HG03039 (cell line): ENCODE results near the gene ATXN7L2.
"Not testable (repeated sequence)": the region's sequence is repeated elsewhere in the genome, so short reads cannot be mapped to it uniquely, and the experiment has no call there.

Experiments used
- ATAC-seq: cut with Tn5 transposase; IDR thresholded peaks from one replicate; pipeline ENCODE4 v1.9.1; 2021; ENCODE audit warnings: mild to moderate bottlenecking, moderate library complexity; ENCODE audit not compliant: unreplicated experiment

The ATXN7L2 gene

DNA sequence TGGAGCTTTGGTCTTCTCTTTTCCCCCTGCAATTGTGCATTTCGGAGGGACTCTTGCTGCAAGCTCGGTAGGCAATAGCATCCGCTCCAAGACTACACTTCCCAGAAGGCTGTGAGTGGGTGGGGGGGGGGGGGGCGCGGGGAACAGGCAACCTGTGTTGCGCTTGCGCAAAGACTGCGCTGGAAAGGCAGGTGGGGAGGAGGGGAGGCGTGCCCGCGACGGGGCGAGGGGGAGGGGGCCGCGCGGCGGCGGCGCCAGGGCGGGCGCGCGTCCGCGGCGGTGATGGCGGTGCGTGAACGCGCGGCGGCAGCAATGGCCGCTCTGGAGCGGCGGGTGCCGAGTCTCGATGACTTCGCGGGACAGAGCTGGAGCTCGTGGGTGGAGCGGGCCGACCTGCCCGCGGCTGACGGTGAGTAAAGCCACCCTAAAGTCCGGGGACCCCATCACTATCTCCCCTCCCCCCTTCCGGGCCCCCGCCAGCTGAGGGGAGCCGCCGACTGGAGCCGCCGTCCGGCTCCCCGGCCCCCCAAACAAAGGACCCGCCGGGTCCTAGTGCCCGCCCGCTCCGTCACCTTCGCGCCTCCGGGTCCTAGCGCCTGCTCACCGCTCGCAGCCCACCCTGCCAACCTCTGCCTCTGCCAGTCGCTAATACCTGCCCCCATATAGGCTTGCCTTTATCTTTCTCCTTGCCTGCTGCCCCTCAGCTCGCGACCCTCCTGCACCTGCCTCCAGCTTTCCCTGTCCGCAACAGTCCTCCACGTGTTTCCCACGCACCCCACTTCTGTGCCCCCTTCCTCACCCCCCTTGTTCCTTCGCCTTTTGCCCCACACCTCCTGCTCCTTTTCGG, at the start of gene ATXN7L2:
ATXN7L2 (plus strand) TSS at position 234 of the 847 bp plus-strand sequence; CDS start at position 283, 49 bp downstream.
- peak; percentile 72 for ATAC-seq

- no peak for ATAC-seq
These were observed 49.2 kb upstream of the ATXN7L2 start for GRCh38 chr1:109434484-109434883.

DNA sequence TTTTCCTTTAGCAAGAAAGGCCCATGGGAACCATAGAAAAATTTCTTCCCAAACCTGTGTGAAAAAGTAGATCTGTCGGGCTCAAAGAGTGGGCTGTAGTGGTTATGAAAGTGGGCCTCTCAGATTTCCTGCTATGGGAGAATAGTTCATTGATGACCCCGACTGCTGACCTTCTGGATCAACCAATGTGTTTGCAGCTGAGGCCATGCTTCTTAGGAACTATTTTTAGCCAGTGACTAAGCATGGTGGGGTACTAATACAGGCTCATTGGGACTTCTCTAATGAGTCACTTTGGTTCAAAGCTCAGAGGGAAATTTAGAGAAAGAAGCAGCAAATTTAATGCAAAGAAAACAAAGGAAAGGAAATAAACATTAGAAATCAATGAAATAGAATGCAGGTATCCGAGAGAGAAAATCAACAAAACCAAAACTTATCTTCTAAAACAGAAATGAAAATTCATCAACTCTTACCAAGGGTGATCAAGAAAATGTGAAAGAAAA, 44.9 kb upstream of the ATXN7L2 start:
- no peak for ATAC-seq

DNA sequence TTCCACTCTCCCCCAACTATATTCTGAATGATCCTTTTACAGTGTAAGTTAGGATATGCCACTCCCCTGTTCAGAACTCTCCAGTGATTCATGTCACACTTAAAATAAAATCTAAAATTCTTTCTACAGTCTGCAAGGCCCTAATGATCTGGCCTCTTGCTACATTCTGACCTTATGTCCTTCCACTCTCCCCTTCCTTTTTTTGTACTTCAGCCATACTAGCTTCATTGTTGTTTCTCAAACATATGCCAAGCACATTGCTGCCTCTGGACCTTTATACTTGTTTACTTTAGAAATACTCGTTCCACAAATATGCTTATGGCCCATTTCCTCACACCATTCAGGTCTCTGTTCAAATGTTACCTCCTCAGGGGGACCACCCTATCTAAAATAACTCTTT, 42.6 kb upstream of the ATXN7L2 start:
- ATAC-seq: no peak

GRCh38 chr1:109443476-109443875, 40.2 kb upstream of the ATXN7L2 start:
- ATAC-seq: no peak

DNA sequence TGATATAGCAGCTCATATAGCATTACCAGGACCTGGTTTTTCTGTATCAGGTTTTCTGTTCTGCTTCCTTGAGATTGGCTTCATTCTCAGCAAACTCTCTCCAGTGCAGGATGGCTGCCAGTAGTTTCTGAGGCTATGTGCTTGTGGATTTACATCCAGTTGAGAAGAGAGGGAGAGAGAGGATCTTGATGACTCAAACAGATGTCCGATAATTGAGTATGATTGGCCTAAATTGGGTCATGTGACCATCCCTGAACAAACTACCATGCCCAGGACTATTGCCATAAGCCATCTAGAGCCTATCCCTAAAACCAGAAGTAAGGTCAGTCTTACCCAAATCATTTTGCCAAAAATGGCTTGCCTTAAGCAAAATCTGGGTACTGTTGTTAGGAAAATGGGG, 39.4 kb upstream of the ATXN7L2 start:
- ATAC-seq: no peak

DNA sequence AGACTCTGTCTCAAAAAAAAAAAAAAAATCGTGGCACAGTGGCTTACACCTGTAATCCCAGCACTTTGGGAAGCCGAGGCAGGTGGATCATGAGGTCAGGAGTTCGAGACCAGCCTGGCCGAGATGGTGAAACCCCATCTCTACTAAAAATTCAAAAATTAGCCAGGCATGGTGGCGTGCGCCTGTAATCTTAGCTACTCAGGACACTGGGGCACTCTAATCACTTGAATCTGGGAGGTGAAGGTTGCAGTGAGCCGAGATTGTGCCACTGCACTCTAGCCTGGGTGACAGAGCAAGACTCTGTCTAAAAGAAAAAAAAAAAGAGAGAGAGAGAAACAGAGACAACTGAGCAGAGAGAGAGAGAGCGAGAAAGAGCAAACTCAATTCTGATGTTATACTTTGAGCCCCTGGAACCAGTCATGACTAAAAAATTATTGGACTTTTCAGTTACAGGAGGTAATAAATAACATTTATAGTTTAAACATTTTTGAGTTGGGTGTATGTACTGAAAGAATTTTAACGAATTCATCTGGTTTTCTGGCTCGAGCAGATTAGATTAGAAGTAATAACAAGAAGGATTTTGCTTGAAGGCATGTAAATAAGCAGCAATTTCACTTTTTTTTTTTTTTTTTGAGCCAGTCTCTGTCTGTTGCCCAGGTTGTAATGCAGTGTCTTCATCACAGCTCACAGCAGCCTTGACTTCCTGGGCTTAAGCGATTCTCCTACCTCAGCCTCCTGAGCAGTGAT, 37.6 kb upstream of the ATXN7L2 start:
- ATAC-seq: not testable (repeated sequence)

GRCh38 chr1:109447524-109447923, 36.2 kb upstream of the ATXN7L2 start:
- no peak for ATAC-seq

DNA sequence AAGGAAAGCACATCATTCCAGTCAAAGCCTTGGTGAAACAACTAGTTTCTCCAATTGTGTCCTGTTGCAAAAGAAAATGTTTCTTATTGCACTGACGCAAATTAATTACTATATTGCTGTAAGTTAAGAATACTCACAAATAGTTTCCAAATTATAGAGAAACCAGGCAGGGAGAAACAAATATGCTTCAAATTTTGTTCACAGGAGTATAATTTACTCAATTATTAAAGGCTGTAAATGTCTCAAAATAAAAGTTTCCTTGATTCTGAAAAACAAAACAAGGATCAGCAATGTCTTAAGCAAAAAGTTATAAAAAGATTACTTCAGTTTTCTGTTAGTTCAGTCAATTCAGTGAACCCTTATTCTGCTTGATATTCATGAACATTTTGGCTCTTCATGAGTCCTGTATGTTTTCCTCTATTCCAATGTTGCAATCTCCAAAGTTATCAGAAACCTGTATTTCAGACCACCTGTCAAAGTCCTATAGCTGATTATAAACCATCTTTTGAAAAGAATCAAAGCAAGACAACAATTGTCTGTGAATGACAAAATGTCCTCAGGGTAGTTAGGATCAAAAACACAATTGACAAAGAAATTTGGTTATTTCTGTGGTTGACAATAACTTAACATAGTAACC, 29.1 kb upstream of the ATXN7L2 start:
- no peak for ATAC-seq

- ATAC-seq: no peak
These were observed 25.9 kb upstream of the ATXN7L2 start for GRCh38 chr1:109457819-109458218.

DNA sequence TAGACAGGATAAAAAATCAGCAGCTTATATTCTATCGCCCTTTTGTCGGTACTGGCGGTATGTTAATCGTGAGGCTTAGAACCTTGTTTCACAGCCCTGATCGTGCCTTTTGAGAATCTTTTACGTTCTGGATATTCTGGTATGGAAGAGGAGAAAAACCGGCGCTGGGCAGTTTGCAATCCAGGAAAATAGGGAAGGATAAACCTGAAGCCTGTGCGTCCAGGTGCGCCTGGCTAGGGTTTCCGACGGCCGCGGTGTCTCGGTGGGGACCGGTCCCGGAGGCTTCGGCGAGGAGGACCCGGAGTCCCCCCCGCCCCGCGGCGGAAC, 17.6 kb upstream of the ATXN7L2 start:
- ATAC-seq: no peak

- no peak for ATAC-seq
These were observed 17.0 kb upstream of the ATXN7L2 start, which contains the start of gene SYPL2 for GRCh38 chr1:109466452-109467300. SYPL2 (plus strand) TSS chr1:109466546; CDS start chr1:109466844, 298 bp downstream.

DNA sequence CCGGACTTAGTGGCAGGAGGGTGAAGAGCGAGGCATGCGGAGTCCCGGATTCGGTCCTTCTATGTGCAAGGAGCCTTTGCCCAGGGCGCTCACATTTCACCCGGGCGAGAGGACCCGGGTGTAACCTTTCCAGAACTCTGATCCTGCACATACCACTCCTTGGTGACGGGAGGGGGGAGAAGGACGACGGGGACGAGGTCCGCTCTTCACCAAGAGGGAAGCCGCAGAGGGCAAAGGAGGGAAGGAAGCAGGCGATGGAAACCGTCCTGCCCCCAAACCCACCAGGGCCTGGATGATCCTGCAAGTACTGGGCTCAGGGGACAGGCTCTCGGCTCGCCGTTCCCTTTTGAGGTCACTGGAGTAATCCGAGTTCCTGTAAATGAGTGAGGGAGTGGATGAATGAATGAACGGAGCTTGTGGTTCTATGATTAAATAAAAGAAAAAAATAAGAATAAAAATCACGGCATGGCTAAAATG, 16.4 kb upstream of the ATXN7L2 start:
- ATAC-seq: no peak

- no peak for ATAC-seq
These were observed 15.6 kb upstream of the ATXN7L2 start for GRCh38 chr1:109468061-109468460.

GRCh38 chr1:109468903-109469302, 14.8 kb upstream of the ATXN7L2 start:
- no peak for ATAC-seq

DNA sequence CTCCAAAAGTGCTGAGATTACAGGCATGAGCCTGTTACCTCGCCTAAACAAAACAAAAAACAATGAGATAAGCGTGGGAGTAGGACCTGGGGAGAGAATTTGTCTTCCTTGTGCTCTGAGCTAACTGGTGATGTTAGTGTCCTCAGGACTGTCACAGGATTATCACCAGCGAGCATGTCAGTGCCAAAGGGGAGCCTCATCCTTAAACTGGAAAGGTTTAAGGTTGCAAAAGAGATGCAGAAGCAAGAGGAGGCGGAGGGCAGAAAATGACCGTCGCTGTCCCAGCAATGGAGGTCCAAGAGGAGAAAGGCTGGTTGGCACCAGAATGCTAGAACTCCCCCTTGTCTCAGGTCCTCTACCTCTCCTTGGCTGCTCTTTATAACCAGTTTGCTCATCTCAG, 13.5 kb upstream of the ATXN7L2 start:
- no peak for ATAC-seq

- no peak for ATAC-seq
These were observed 10.9 kb upstream of the ATXN7L2 start for GRCh38 chr1:109472779-109473178.

- ATAC-seq: not testable (repeated sequence)
These were observed 10.2 kb upstream of the ATXN7L2 start for GRCh38 chr1:109473284-109474057.

DNA sequence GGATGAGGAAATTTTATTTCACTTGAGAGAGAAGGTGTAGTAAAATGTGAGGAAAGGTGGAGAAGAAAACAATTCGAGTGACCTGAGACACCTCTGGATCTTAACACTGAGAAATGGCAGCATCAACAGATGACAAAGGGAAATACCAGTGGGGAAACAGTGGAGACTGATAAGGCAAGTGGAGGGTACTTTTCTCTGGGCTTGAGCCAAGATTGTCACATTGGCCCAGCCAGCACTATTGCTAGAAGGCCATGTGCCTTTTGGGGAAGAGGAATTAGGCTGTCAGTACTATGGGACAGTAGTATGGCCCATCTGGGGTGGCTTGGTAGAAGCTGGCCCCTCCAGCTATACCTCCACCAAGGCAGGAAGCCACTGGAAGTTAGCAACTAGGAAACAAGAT, 9.0 kb upstream of the ATXN7L2 start:
- no peak for ATAC-seq

DNA sequence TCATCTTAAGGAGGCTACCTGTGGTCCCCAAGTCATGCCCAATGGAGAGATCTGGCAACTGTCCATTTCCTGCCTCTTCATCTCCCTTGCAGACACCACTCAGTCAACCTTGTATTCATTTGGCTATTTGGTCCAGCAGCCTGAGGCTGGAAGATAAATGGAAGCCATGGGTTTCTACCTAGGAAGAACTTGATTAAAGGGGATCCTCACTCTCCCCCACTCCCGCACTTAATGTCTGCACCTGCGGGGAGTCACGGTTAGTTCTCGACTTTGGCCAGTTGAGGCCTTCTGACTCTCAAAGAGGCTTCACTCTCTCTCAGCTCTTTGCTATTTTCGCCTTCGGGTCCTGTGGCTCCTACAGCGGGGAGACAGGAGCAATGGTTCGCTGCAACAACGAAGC, 8.4 kb upstream of the ATXN7L2 start:
- no peak for ATAC-seq
